Measurements from ENCODE around the gene MGMT.

- TF ChIP-seq CTCF (IDR thresholded peaks at IDR 0.05) (no peak), ZFX (IDR thresholded peaks at IDR 0.05; ENCODE audit: borderline replicate concordance) (no peak)
These were observed 154.0 kb downstream of the MGMT start for GRCh38 chr10:129621062-129621461.

All from 22Rv1 (cell line).